A673 (cell line): ENCODE measurements around the gene ZEB2. TPM values are rescaled to one million over a fixed set of nuclear protein-coding genes. Genes with fewer than 3 reads are reported as not detected.

Source experiments
- BruUV-seq: library from RNA; stranded (reverse); fragments of 400-500 nt; replicated peaks from 2 replicates; lab custom pipeline; 2021; lab: Mats Ljungman, UMichigan
- CTCF ChIA-PET: fragments of 300-600 bp; sonication (Branson Sonifier 250); formaldehyde crosslinking; loops from one replicate; lab custom pipeline; 2022; ENCODE audit warnings: antibody characterized with exemption; lab: Charles Lee
- POLR2A ChIA-PET: fragments of 300-600 bp; sonication (Branson Sonifier 250); formaldehyde crosslinking; loops from one replicate; lab custom pipeline; 2022; ENCODE audit warnings: antibody characterized with exemption; ENCODE audit not compliant: low non-redundant PET; lab: Charles Lee
- DNase-seq: peaks from one replicate; pipeline ENCODE4 v3.0.0-alpha.2; 2015; ENCODE audit warnings: low spot score
- H3K27ac ChIP-seq: fragments of 200-600 bp; sonication (generic); 2 replicates; pipeline ENCODE4 v1.5.1; 2016; ENCODE audit warnings: mixed run types, low read depth, mild to moderate bottlenecking, mixed read lengths, antibody characterized with exemption, low read length; ENCODE audit not compliant: poor library complexity, severe bottlenecking
- H3K27me3 ChIP-seq: fragments of 200-600 bp; sonication (generic); replicated peaks from 2 replicates; pipeline ENCODE4 v1.6.1; 2017; ENCODE audit warnings: mixed run types, low read depth, mild to moderate bottlenecking, mixed read lengths, antibody characterized with exemption, low read length; ENCODE audit not compliant: insufficient read depth, poor library complexity
- H3K36me3 ChIP-seq: fragments of 200-600 bp; sonication (generic); 2 replicates; pipeline ENCODE4 v1.6.1; 2016; ENCODE audit warnings: mixed run types, mild to moderate bottlenecking, mixed read lengths, antibody characterized with exemption, low read length; ENCODE audit not compliant: insufficient read depth, poor library complexity, severe bottlenecking
- H3K4me1 ChIP-seq: fragments of 200-600 bp; sonication (generic); 2 replicates; pipeline ENCODE4 v1.6.1; 2017; ENCODE audit warnings: mixed run types, mild to moderate bottlenecking, mixed read lengths, antibody characterized with exemption, low read length; ENCODE audit not compliant: insufficient read depth, poor library complexity, severe bottlenecking
- H3K4me3 ChIP-seq: fragments of 200-600 bp; sonication (generic); 2 replicates; pipeline ENCODE4 v1.5.1; 2016; ENCODE audit warnings: low read depth, mixed run types, mild to moderate bottlenecking, mixed read lengths, low read length; ENCODE audit not compliant: poor library complexity, severe bottlenecking
- H3K9me3 ChIP-seq: fragments of 200-600 bp; sonication (generic); 2 replicates; pipeline ENCODE4 v1.6.1; 2016; ENCODE audit warnings: mixed run types, low read depth, mild to moderate bottlenecking, mixed read lengths, antibody characterized with exemption, low read length; ENCODE audit not compliant: poor library complexity, severe bottlenecking
- CTCF ChIP-seq: fragments of 300-800, 200-600 bp; sonication (generic); conservative IDR thresholded peaks from 2 replicates; pipeline ENCODE4 v1.5.1; 2017; ENCODE audit warnings: low read depth, mild to moderate bottlenecking, antibody characterized with exemption, low read length, moderate library complexity, mixed read lengths
- EZH2 ChIP-seq: fragments of 200-600 bp; sonication (generic); IDR thresholded peaks from 2 replicates; pipeline ENCODE4 v1.6.1; 2017; ENCODE audit warnings: borderline replicate concordance, low read depth, mild to moderate bottlenecking, mixed read lengths, antibody characterized with exemption, low read length; ENCODE audit not compliant: poor library complexity, severe bottlenecking
- intact Hi-C: fragments of 100-400 bp; cut with micrococcal nuclease; formaldehyde crosslinking; loops from one replicate; pipeline ENCODE4 v1.10.0; 2022; ENCODE audit not compliant: unreplicated experiment
- total RNA-seq: library from RNA; stranded (reverse); gene quantifications from 2 replicates; pipeline ENCODE4 v1.2.3, GENCODE V29; 2021

ZEB2 gene
- total RNA-seq, 1 experiment from 2014 or later = 146 TPM

- CTCF ChIA-PET = no interaction called here
- BruUV-seq = no TSS peak
- DNase-seq = peak; percentile 30
- H3K4me1 ChIP-seq = peaks cover 86% of the 10 kb centered on the region
- peak overlapping the region; percentile 98 for H3K27ac ChIP-seq
- no peaks in the 10 kb centered on the region for H3K27me3 ChIP-seq
- POLR2A ChIA-PET = no interaction called here
- H3K9me3 ChIP-seq = no peaks in the 10 kb centered on the region
- intact Hi-C loops = loop anchor here (10.0 kb wide), 2 partner anchors 435 to 1805 kb away; no protein-coding TSS in a partner anchor
- H3K36me3 ChIP-seq = peaks cover 37% of the 10 kb centered on the region
- peak overlapping the region; percentile 6 for H3K4me3 ChIP-seq
- TF ChIP-seq CTCF (no peak), EZH2 (no peak)
These were observed 10.1 kb downstream of the ZEB2 start for GRCh38 chr2:144509879-144510221.

GRCh38 chr2:144509001-144509878 lies 10.7 kb downstream of the ZEB2 start:
- Histone ChIP-seq H3K27ac (peak overlapping the region; percentile 98), H3K9me3 (no peaks in the 10 kb centered on the region), H3K36me3 (peaks cover 35% of the 10 kb centered on the region), H3K4me3 (peak overlapping the region; percentile 6), H3K4me1 (peaks cover 92% of the 10 kb centered on the region), H3K27me3 (no peaks in the 10 kb centered on the region)
- intact Hi-C loops = no loop called here
- CTCF ChIA-PET = no interaction called here
- no peak for DNase-seq
- POLR2A ChIA-PET = no interaction called here
- no peak for TF ChIP-seq EZH2
- no TSS peak for BruUV-seq

GRCh38 chr2:144508172-144508851 lies 11.6 kb downstream of the ZEB2 start:
- ChIA-PET CTCF (no interaction called here), POLR2A (no interaction called here)
- Histone ChIP-seq H3K4me3 (no peak overlapping the region), H3K27ac (peak overlapping the region; percentile 98), H3K27me3 (no peaks in the 10 kb centered on the region), H3K36me3 (peaks cover 28% of the 10 kb centered on the region), H3K9me3 (no peaks in the 10 kb centered on the region), H3K4me1 (peaks cover 99% of the 10 kb centered on the region)
- intact Hi-C loops = no loop called here
- BruUV-seq = no TSS peak
- DNase-seq = no peak
- no peak for TF ChIP-seq EZH2
- no peak for TF ChIP-seq CTCF
